GM08714 (cell line): ENCODE data around the gene TCEAL3.
"Not testable (repeated sequence)": the region's sequence is repeated elsewhere in the genome, so short reads cannot be mapped to it uniquely, and the experiment has no call there.

Experiments
- H3K4me3 ChIP-seq: fragments of 200-500 bp; sonication (Bioruptor generic); 2 replicates; pipeline ENCODE4 v1.5.1; 2014; ENCODE audit warnings: mild to moderate bottlenecking, low read length, inconsistent platforms
- ZNF274 ChIP-seq: IDR thresholded peaks from 2 replicates; pipeline ENCODE4 v1.6.1; 2012; ENCODE audit warnings: mild to moderate bottlenecking, low read depth, low read length

The TCEAL3 gene

GRCh38 chrX:103607364-103608305, at the start of gene TCEAL3:
Gene TCEAL3, plus strand, starts transcription at chrX:103607963. Its CDS starts 1,102 bp downstream, at chrX:103609065.
- no peak for TF ChIP-seq ZNF274
- H3K4me3 ChIP-seq = peak within 1 kb of the TSS; percentile 74

GRCh38 chrX:103560256-103560655, 47.5 kb upstream of the TCEAL3 start:
- no peak for TF ChIP-seq ZNF274
- no peak overlapping the region for H3K4me3 ChIP-seq

GRCh38 chrX:103562801-103563200, 45.0 kb upstream of the TCEAL3 start:
- no peak for TF ChIP-seq ZNF274
- no peak overlapping the region for H3K4me3 ChIP-seq

- no peak overlapping the region for H3K4me3 ChIP-seq
- no peak for TF ChIP-seq ZNF274
These were observed 42.6 kb upstream of the TCEAL3 start for GRCh38 chrX:103565197-103565596.

- TF ChIP-seq ZNF274 = no peak
- no peak overlapping the region for H3K4me3 ChIP-seq
These were observed 42.0 kb upstream of the TCEAL3 start for GRCh38 chrX:103565752-103566151.

- no peak for TF ChIP-seq ZNF274
- no peak overlapping the region for H3K4me3 ChIP-seq
These were observed 36.6 kb upstream of the TCEAL3 start for GRCh38 chrX:103571121-103571520.

- TF ChIP-seq ZNF274 = no peak
- H3K4me3 ChIP-seq = no peak overlapping the region
These were observed 36.0 kb upstream of the TCEAL3 start for GRCh38 chrX:103571726-103572125.

GRCh38 chrX:103573202-103573601, 34.6 kb upstream of the TCEAL3 start:
- H3K4me3 ChIP-seq = no peak overlapping the region
- no peak for TF ChIP-seq ZNF274

- TF ChIP-seq ZNF274 = no peak
- no peak overlapping the region; the same call in 1 of the 2 replicates for H3K4me3 ChIP-seq
These were observed 23.2 kb upstream of the TCEAL3 start for GRCh38 chrX:103584596-103584995.

GRCh38 chrX:103585411-103586313, 22.1 kb upstream of the TCEAL3 start, which contains the start of gene TCEAL4:
Gene TCEAL4, plus strand, starts transcription at chrX:103585515. Its CDS starts 1,161 bp downstream, at chrX:103586676.
- no peak for TF ChIP-seq ZNF274
- peak within 1 kb of the TSS; percentile 75 for H3K4me3 ChIP-seq

GRCh38 chrX:103586314-103586646, 21.5 kb upstream of the TCEAL3 start:
- H3K4me3 ChIP-seq = peak overlapping the region; percentile 75
- no peak for TF ChIP-seq ZNF274

- H3K4me3 ChIP-seq = no peak overlapping the region
- no peak for TF ChIP-seq ZNF274
These were observed 21.1 kb upstream of the TCEAL3 start for GRCh38 chrX:103586659-103587058.

GRCh38 chrX:103592295-103592694, 15.5 kb upstream of the TCEAL3 start:
- H3K4me3 ChIP-seq = not testable (repeated sequence)

- not testable (repeated sequence) for H3K4me3 ChIP-seq
These were observed 12.6 kb upstream of the TCEAL3 start for GRCh38 chrX:103595202-103595601.
